CD4-positive, alpha-beta T cell treated with Interleukin-17A for 1 hour (primary cell): Measurements from ENCODE around the gene SYNGR2.

Experiments
- DNase-seq: peaks from one replicate; pipeline ENCODE4 v3.0.0-alpha.2; 2020

SYNGR2 gene

GRCh38 chr17:78208486-78208885, 40.1 kb downstream of the SYNGR2 start:
- no peak for DNase-seq

GRCh38 chr17:78210111-78210510, 41.7 kb downstream of the SYNGR2 start:
- no peak for DNase-seq

- DNase-seq: no peak
Observed at GRCh38 chr17:78211032-78211431, 42.7 kb downstream of the SYNGR2 start.

GRCh38 chr17:78214016-78214705, 45.8 kb downstream of the SYNGR2 start, which contains the start of gene BIRC5:
TSS of gene BIRC5 (plus strand) at chr17:78214253. CDS start at chr17:78214317, 64 bp downstream.
- peak; percentile 88 for DNase-seq

GRCh38 chr17:78214706-78215061, 46.3 kb downstream of the SYNGR2 start:
- no peak for DNase-seq

- DNase-seq: no peak
Observed at GRCh38 chr17:78219396-78220150, 51.2 kb downstream of the SYNGR2 start.
